ENCODE results near the gene VEGFB.

Gene VEGFB

GRCh38 chr11:64210301-64211020, 23.9 kb upstream of the VEGFB start:
- DNase-seq (ENCODE audit: extremely low read depth in 1 of 2, low read depth in 1 of 2), result no peak

DNA sequence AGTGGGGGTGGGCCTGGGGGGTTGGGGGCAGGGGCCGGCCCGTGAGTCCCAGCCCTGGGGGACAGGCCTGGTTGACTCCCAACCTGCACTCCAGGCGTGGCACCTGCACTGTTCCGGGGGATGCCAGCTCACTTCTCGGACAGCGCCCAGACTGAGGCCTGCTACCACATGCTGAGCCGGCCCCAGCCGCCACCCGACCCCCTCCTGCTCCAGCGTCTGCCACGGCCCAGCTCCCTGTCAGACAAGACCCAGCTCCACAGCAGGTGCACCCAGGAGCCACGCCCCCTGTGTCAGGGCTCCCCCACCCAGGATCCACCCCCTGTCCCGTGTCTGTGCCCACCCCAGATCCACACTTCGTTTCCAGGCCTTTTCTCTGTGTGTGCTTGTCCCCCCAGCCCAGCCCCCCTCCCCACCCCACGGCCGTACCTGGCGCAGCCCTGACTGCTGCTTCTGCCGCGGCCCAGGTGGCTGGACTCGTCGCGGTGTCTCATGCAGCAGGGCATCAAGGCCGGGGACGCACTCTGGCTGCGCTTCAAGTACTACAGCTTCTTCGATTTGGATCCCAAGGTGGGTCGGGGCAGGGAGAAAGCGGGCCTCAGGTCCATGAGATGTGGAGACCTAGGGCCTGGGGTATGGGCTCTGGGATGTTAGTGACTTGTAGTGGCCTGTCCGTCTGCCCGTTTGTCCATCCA, 23.1 kb upstream of the VEGFB start:
- DNase-seq (ENCODE audit: extremely low read depth in 1 of 2, low read depth in 1 of 2), result no peak

GRCh38 chr11:64216879-64217278, 17.5 kb upstream of the VEGFB start:
- DNase-seq (ENCODE audit: extremely low read depth in 1 of 2, low read depth in 1 of 2), result no peak

GRCh38 chr11:64218628-64219353, 15.6 kb upstream of the VEGFB start:
- no peak for DNase-seq (ENCODE audit: extremely low read depth in 1 of 2, low read depth in 1 of 2)

GRCh38 chr11:64219354-64219684, 15.1 kb upstream of the VEGFB start:
- DNase-seq (ENCODE audit: extremely low read depth in 1 of 2, low read depth in 1 of 2), result no peak

- DNase-seq (ENCODE audit: extremely low read depth in 1 of 2, low read depth in 1 of 2), result no peak
Observed at GRCh38 chr11:64219755-64220154, 14.6 kb upstream of the VEGFB start.

DNA sequence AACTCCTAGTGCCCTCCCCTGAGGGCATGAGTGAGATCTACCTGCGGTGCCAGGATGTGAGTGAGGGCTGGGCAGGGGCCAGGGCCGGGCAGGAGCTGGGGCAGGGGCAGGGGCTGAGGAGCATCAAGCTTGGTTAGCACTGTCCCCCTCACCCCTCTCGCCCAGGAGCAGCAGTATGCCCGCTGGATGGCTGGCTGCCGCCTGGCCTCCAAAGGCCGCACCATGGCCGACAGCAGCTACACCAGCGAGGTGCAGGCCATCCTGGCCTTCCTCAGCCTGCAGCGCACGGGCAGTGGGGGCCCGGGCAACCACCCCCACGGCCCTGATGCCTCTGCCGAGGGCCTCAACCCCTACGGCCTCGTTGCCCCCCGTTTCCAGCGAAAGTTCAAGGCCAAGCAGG, 14.1 kb upstream of the VEGFB start:
- DNase-seq (ENCODE audit: extremely low read depth in 1 of 2, low read depth in 1 of 2), result no peak

DNA sequence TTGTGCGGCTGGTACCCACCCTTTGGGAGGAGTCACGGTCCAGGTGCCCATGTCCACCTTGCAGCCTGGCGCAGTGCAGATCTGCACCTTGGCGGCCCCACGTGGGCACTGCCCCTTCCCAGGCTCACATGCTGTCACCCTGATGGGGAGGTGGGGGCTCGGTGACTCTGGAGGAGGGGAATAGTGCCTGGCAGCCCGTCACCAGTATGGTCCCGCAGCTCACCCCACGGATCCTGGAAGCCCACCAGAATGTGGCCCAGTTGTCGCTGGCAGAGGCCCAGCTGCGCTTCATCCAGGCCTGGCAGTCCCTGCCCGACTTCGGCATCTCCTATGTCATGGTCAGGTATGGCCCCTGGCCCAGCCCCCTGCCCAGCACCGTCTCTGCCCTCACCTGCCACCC, 13.6 kb upstream of the VEGFB start:
- no peak for DNase-seq (ENCODE audit: extremely low read depth in 1 of 2, low read depth in 1 of 2)

GRCh38 chr11:64222651-64223000, 11.8 kb upstream of the VEGFB start:
- DNase-seq (ENCODE audit: extremely low read depth in 1 of 2, low read depth in 1 of 2), result no peak

- DNase-seq (ENCODE audit: extremely low read depth in 1 of 2, low read depth in 1 of 2), result no peak
Observed at GRCh38 chr11:64223001-64223651, 11.3 kb upstream of the VEGFB start.

DNA sequence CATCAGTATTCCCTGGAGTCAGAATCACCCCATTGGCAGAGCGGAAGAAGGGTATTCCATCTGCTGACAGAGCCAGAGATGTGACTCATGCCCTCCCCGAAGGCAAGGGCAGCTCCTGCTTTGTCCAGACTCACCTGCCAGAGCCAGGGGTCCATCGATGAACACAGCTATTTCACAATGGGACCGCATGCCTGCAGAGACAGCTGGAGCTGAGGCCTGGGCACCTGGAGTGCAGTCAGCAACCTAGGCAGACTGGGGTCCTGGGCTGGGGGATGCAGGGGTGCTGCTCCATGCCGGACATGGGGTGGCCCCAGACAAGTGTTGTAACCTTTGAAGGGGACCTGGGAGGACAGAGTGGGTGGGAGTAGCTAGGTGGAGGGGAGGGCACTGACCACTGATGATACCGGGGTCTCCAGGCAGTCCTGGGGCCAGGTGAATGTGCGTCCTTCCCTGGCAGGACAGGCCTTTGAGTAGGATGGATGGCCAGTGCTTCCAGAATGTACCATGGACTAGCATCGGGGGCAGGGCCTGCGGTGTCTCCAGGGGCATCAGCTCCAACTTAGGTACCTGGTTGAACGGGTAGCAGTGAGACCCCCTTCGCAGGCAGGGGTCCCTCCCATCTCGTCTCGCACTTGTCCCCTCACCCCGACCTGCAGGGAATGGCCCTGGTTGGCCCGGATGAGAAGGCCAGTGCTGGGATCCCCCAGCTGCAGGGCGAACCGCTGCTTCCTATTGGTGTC, 10.1 kb upstream of the VEGFB start:
- DNase-seq (ENCODE audit: extremely low read depth in 1 of 2, low read depth in 1 of 2), result no peak

- DNase-seq (ENCODE audit: extremely low read depth in 1 of 2, low read depth in 1 of 2), result no peak
Observed at GRCh38 chr11:64224891-64225607, 9.3 kb upstream of the VEGFB start.

- DNase-seq (ENCODE audit: extremely low read depth in 1 of 2, low read depth in 1 of 2), result peak; percentile 71 to 89
Observed at GRCh38 chr11:64225608-64226506, 8.5 kb upstream of the VEGFB start, which contains the start of the genes NUDT22 and TRPT1. Gene NUDT22 (plus strand): TSS chr11:64226274. CDS start chr11:64226653, 379 bp downstream. Gene TRPT1 (minus strand): TSS chr11:64226186. CDS start chr11:64225860, 326 bp downstream.

DNA sequence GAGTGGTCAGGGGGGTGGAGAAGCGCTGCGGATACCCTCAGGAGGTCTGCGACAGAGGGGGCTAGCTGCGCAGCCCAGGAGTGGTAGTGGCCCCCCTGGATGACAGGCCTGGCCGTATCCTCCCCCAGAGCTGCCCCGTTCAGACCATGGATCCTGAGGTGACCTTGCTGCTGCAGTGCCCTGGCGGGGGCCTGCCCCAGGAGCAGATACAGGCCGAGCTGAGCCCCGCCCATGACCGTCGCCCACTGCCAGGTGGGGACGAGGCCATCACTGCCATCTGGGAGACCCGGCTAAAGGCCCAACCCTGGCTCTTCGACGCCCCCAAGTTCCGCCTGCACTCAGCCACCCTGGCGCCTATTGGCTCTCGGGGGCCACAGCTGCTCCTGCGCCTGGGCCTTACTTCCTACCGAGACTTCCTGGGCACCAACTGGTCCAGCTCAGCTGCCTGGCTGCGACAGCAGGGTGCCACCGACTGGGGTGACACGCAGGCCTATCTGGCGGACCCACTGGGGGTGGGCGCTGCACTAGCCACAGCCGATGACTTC, 7.8 kb upstream of the VEGFB start:
- no peak for DNase-seq (ENCODE audit: extremely low read depth in 1 of 2, low read depth in 1 of 2)

- DNase-seq (ENCODE audit: extremely low read depth in 1 of 2, low read depth in 1 of 2), result no peak
Observed at GRCh38 chr11:64227405-64227956, 6.9 kb upstream of the VEGFB start.

DNA sequence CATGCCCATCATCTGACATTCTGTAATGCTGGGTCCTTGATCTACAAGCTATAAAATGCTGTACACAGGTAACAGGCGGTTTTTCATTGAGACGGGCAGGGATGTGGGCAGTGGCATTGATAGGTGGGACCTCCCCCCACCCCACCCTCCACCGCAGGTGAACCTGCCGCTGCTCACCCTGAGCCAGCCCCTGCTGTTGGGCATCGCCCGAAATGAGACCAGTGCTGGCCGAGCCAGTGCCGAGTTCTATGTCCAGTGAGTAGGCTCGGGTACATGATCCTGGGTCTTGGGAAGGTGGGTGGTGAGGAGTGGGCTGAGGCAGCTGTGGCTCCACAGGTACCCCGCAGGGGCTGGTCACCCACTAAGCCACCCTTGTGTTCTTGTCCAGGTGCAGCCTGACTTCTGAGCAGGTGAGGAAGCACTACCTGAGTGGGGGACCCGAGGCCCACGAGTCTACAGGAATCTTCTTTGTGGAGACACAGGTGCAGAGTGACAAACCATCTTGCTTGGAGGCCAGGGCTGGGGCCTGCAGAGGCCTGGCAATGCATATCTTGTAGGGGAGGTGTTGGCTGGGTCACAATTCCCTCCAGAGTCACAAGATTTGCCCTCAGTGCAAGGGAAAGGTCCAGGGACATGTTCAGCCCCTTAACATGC, 5.2 kb upstream of the VEGFB start:
- DNase-seq (ENCODE audit: extremely low read depth in 1 of 2, low read depth in 1 of 2), result no peak

DNA sequence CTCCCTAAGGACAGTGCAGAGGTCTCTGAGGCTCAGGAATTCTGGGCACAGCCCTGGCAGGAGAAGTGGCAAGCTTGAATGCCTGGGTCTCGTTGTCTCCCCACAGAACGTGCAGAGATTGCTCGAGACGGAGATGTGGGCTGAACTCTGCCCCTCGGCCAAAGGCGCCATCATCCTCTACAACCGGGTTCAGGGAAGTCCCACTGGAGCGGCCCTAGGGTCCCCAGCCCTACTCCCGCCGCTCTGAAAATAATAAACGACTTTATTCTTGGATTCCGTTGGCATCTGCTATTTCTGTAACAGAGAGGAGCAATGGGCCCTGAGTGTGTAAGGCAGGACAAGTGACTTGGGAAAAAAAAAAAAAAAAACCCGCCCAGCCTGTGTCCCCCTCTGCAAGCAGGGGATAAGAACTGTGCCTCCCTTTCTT, 4.6 kb upstream of the VEGFB start:
- no peak for DNase-seq (ENCODE audit: extremely low read depth in 1 of 2, low read depth in 1 of 2)
